Measurements from ENCODE around the gene PHAF1.

PHAF1 gene

DNA sequence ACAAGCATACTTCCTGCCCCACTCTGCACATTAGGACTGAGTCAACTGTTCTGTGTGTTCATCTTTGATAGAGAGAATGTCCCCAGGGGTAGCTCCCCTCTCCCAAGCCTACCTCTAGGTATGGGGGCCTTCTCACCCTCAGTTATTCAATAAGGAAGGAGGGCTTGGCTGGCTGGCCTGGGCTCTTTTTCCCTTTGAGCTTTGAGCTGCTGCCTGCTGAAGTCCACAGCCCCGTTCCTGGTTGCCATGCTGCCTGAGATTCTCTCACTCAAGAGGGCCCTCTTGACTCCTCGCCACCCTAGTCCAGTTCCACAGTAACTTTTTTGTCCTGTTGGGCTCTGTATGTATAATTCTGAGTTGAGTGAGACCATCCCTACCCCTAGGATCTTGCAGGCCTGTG is 36.0 kb downstream of the PHAF1 start:
- DNase-seq (ENCODE audit: low read depth, low spot score), result no peak
- CTCF ChIA-PET, result interaction anchor here (0.8 to 9.3 kb wide), 6 partner anchors 10 to 185 kb away, joined by 3 to 91 read pairs (median 4); partner anchors contain the start of gene CES3
- POLR2A ChIA-PET, result no interaction called here
- no peak overlapping the region for H3K4me3 ChIP-seq (ENCODE audit: low read depth, low read length)
- TF ChIP-seq, protein P1, sequence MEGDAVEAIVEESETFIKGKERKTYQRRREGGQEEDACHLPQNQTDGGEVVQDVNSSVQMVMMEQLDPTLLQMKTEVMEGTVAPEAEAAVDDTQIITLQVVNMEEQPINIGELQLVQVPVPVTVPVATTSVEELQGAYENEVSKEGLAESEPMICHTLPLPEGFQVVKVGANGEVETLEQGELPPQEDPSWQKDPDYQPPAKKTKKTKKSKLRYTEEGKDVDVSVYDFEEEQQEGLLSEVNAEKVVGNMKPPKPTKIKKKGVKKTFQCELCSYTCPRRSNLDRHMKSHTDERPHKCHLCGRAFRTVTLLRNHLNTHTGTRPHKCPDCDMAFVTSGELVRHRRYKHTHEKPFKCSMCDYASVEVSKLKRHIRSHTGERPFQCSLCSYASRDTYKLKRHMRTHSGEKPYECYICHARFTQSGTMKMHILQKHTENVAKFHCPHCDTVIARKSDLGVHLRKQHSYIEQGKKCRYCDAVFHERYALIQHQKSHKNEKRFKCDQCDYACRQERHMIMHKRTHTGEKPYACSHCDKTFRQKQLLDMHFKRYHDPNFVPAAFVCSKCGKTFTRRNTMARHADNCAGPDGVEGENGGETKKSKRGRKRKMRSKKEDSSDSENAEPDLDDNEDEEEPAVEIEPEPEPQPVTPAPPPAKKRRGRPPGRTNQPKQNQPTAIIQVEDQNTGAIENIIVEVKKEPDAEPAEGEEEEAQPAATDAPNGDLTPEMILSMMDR (IDR thresholded peaks at IDR 0.05; ENCODE audit: insufficient read depth, low read length, missing control alignments), result no peak

DNA sequence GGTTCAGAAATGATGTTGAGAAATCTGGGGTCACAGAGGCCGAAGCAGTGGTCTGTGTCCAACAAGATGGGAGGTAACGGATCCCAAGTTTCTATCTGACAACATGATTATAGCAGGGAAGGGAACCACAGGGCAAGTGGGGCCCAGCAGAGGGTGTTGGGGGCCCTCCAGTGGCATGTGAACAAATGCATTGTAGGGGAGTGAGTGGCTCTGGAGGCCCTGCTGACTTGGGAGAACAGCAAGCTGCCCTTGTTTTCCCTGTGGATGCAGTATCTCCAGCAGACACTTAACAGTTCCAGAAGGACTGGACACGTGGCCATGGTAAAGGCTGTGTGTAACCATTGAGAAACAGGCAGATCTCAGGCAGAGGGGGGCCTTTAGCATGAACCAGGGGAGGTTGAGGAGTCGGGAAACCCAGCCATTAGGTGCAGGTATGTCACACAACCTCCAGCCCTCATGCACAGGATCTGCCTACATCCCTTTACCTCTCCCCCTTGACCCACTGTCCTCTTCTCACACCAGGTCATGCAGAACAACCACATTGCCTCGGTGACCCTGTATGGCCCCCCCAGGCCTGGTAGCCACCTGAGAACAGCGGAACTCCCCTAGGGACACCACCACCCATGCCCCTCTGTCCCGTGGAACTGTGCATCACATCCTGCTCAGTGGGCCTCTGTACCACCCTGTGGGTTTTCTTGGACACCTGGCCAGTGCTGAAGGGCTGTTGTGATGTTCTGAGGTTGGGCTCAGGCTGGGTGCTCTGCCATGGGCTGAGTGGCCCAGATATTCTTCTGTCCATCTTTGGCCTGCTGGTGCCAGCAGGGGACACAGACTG is 37.0 kb downstream of the PHAF1 start:
- ChIA-PET POLR2A (no interaction called here), CTCF (interaction anchor here (0.6 to 9.3 kb wide), 3 partner anchors 9 to 15 kb away, joined by 3 to 91 read pairs (median 3); no protein-coding TSS in a partner anchor)
- TF ChIP-seq, protein P1 (IDR thresholded peaks at IDR 0.05; ENCODE audit: insufficient read depth, low read length, missing control alignments), result no peak
- no peak for DNase-seq (ENCODE audit: low read depth, low spot score)
- no peak overlapping the region for H3K4me3 ChIP-seq (ENCODE audit: low read depth, low read length)

DNA sequence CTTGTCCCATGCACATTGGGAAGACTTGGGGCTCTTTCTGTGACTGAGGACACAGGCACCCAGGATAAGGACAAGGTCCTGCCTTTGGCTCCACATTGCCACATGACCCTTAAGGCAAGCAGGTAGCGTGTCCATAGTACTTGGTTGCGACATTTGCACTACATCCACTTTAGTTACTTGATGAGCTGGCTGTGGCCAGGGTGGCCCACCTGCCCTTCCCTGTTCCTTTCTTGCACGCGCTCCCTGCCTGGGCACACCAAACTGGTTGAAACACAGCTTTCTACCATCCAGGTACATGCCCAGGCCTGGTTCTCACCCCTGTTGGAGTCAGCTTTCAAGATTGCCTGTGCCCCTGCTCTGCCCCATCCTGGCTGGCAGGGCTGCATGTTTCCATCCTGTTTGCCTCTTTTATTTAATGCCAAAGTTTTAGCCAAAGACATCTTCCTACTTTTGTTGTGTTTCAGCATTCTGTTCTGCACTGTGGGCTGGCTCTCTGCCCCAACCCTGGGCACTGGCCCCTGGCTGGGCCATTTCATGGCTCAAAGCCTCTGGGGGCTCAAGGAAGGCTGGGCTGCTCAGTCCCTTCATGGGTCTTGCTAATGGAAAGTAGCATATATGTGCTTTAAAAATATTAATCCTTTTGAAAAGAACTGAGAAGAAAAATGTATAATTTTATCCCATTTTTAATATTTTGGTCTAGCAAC is 37.8 kb downstream of the PHAF1 start:
- ChIA-PET CTCF (interaction anchor here (0.6 kb wide), 1 partner anchor 16 kb away, joined by 3 read pairs; no protein-coding TSS in a partner anchor), POLR2A (no interaction called here)
- TF ChIP-seq, protein P1 (IDR thresholded peaks at IDR 0.05; ENCODE audit: insufficient read depth, low read length, missing control alignments), result no peak
- H3K4me3 ChIP-seq (ENCODE audit: low read depth, low read length), result no peak overlapping the region
- DNase-seq (ENCODE audit: low read depth, low spot score), result no peak

DNA sequence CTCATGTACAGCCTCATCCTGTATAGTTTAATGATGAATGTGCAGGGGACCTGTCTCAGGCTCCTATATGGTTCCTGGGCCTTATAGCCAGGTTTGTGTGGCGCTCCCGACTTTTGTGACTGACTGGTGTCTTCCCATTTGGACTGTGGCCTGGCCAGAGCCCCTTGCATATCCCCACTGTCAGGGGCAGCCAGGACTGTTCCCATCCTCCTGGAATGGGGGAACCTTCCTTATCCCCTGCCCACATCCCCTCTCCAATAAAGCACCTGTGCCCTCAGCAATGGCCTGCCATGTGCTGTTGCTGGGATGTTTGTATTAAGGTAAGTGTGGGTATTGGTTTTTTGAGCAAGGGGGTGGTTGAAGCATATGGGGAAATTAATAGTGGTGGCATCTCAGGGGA is 38.5 kb downstream of the PHAF1 start:
- H3K4me3 ChIP-seq (ENCODE audit: low read depth, low read length), result no peak overlapping the region
- CTCF ChIA-PET, result interaction anchor here (1.0 to 1.3 kb wide), 2 partner anchors 9 to 170 kb away, joined by 4 to 5 read pairs; no protein-coding TSS in a partner anchor
- DNase-seq (ENCODE audit: low read depth, low spot score), result no peak
- TF ChIP-seq, protein P1 (IDR thresholded peaks at IDR 0.05; ENCODE audit: insufficient read depth, low read length, missing control alignments), result no peak
- POLR2A ChIA-PET, result interaction anchor here (0.7 kb wide), 1 partner anchor 46 kb away, joined by 3 read pairs; no protein-coding TSS in a partner anchor

DNA sequence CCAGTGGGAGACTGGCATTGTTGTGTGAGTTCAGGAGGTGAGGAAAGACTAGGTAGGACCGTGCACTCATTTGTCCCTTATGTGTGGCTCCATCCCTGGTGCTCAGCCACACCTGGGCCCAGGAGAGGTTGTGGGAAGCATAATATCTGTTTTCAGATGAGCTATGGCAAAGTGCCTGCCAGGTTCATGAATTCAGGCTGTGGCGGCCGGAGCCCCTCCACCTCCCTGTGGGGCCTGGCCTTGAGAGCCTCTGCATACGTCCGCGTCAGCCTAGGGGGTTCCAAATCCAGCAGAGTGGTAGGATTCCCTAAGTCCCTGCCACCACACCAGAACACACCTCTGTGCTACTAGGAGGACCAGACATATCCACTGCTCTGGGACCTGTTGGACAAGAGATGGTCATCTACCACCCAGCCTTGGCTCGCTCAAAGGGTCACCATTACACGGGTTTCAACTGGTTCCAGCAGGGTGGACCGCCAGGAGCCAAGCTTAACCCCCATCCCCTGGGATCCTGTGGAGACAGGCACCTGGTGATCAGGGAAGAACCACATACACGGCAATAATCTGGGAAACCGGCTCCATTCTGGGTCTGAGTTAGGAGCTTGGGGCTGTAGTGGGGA is 39.0 kb downstream of the PHAF1 start:
- CTCF ChIA-PET, result interaction anchor here (0.7 to 1.7 kb wide), 5 partner anchors 9 to 187 kb away, joined by 3 to 5 read pairs (median 4); partner anchors contain the start of gene CES3
- H3K4me3 ChIP-seq (ENCODE audit: low read depth, low read length), result no peak overlapping the region
- POLR2A ChIA-PET, result interaction anchor here (0.7 kb wide), 1 partner anchor 47 kb away, joined by 3 read pairs; no protein-coding TSS in a partner anchor
- TF ChIP-seq, protein P1 (IDR thresholded peaks at IDR 0.05; ENCODE audit: insufficient read depth, low read length, missing control alignments), result no peak
- no peak for DNase-seq (ENCODE audit: low read depth, low spot score)
